AG09309 (cell line): ENCODE measurements around the gene SALL1.
A peak's percentile ranks its signal among the peaks of the same experiment; 100 is the strongest.

Source experiments
- DNase-seq: peaks from one replicate; pipeline ENCODE4 v3.0.0-alpha.2; 2010; ENCODE audit warnings: low read depth
- H3K4me3 ChIP-seq: 2 replicates; pipeline ENCODE4 v1.5.1; 2011; ENCODE audit warnings: mild to moderate bottlenecking, low read depth, low read length, moderate library complexity; ENCODE audit not compliant: control insufficient read depth
- TF ChIP-seq, protein P1 (sequence below): IDR thresholded peaks from 2 replicates; pipeline ENCODE4 v1.5.1; 2011; ENCODE audit warnings: mild to moderate bottlenecking, low read depth, low read length, inconsistent platforms; ENCODE audit not compliant: insufficient read depth, control insufficient read depth; ENCODE audit errors: missing control alignments

Gene SALL1

GRCh38 chr16:51150888-51151320, at the start of gene SALL1:
Gene SALL1, minus strand, starts transcription at chr16:51151270. Its CDS starts 29 bp downstream, at chr16:51151241.
- no peak for DNase-seq
- TF ChIP-seq, protein P1, sequence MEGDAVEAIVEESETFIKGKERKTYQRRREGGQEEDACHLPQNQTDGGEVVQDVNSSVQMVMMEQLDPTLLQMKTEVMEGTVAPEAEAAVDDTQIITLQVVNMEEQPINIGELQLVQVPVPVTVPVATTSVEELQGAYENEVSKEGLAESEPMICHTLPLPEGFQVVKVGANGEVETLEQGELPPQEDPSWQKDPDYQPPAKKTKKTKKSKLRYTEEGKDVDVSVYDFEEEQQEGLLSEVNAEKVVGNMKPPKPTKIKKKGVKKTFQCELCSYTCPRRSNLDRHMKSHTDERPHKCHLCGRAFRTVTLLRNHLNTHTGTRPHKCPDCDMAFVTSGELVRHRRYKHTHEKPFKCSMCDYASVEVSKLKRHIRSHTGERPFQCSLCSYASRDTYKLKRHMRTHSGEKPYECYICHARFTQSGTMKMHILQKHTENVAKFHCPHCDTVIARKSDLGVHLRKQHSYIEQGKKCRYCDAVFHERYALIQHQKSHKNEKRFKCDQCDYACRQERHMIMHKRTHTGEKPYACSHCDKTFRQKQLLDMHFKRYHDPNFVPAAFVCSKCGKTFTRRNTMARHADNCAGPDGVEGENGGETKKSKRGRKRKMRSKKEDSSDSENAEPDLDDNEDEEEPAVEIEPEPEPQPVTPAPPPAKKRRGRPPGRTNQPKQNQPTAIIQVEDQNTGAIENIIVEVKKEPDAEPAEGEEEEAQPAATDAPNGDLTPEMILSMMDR, result no peak
- H3K4me3 ChIP-seq, result peak within 1 kb of the TSS; percentile 92

DNA sequence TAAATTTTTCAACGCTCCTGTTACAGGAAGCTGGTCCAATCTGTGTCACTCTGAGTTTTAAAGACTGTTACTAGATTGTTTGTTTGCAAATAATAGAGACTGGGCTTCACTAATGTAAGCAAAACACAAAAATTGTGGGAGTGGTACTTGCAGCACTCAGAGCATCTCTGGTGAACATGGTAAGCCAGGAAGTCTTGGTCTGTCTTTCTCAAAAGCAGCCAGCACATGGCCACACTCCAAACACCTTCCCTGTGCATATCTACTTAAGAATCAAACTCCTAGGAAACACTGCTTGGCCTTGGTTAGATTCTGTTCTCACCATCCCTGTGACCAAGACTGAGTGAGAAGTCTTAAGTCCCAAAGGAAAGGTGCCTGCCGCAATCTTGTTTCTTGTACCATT, 49.7 kb upstream of the SALL1 start:
- TF ChIP-seq, protein P1, result no peak
- DNase-seq, result no peak
- no peak overlapping the region for H3K4me3 ChIP-seq

DNA sequence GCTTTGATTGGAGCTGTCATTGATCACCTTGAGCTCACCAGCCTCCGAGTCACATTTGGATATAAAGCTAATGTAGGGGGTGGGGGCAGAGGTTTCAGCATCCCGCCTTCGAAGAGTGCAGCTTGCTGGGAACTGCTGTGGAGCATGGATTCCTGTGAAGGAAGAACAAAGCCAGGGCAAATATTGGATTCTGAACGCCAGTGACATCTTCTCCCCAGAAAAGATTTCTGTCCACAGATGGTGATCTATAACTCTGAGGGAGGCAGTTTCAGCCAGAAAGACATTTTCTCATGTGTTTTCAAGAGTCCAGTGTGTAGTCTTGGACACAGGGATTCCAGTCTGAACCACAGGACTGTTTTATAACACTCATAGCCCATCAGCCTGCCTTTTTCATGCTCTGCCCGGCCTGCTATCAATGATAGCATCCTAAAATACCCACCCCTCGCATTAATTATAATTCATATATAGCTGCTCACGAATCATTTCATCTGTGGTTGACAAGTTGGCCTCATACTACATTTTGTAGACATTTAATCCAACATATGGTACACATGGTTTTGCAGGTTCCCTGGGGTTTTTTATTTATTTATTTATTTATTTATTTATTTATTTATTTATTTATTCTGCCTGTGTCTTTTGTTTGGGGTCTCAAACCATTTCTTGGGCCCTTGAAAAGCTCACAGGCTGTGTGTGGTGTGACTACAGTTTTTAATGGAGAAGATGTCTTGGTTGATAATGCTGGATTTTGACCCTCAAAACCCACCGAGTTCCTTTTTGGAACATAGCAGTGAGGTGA, 47.1 kb upstream of the SALL1 start:
- no peak overlapping the region for H3K4me3 ChIP-seq
- TF ChIP-seq, protein P1, result no peak
- DNase-seq, result no peak

- no peak overlapping the region for H3K4me3 ChIP-seq
- TF ChIP-seq, protein P1, result no peak
- DNase-seq, result no peak
Observed at GRCh38 chr16:51193879-51194278, 42.8 kb upstream of the SALL1 start.

GRCh38 chr16:51184702-51185433, 33.8 kb upstream of the SALL1 start:
- H3K4me3 ChIP-seq, result no peak overlapping the region
- TF ChIP-seq, protein P1, result no peak
- DNase-seq, result no peak

GRCh38 chr16:51181503-51181811, 30.4 kb upstream of the SALL1 start:
- TF ChIP-seq, protein P1, result no peak
- no peak for DNase-seq
- no peak overlapping the region for H3K4me3 ChIP-seq
